SU-DHL-6 (cell line): ENCODE results near the gene HSD3B2.

Experiments
- EZH2phosphoT487 ChIP-seq: fragments of 200-600 bp; sonication (generic), shearing (Covaris generic); conservative IDR thresholded peaks from 2 replicates; pipeline ENCODE4 v1.6.1; 2018; ENCODE audit warnings: mild to moderate bottlenecking, antibody characterized with exemption, low read length, moderate library complexity, mixed read lengths
- TF ChIP-seq, protein P1 (sequence below): fragments of 200-600 bp; sonication (generic); IDR thresholded peaks from one replicate; pipeline ENCODE4 v1.5.1; 2017; ENCODE audit warnings: antibody characterized with exemption, mild to moderate bottlenecking, low read length, moderate library complexity; ENCODE audit not compliant: insufficient read depth, poor library complexity, severe bottlenecking

DNA sequence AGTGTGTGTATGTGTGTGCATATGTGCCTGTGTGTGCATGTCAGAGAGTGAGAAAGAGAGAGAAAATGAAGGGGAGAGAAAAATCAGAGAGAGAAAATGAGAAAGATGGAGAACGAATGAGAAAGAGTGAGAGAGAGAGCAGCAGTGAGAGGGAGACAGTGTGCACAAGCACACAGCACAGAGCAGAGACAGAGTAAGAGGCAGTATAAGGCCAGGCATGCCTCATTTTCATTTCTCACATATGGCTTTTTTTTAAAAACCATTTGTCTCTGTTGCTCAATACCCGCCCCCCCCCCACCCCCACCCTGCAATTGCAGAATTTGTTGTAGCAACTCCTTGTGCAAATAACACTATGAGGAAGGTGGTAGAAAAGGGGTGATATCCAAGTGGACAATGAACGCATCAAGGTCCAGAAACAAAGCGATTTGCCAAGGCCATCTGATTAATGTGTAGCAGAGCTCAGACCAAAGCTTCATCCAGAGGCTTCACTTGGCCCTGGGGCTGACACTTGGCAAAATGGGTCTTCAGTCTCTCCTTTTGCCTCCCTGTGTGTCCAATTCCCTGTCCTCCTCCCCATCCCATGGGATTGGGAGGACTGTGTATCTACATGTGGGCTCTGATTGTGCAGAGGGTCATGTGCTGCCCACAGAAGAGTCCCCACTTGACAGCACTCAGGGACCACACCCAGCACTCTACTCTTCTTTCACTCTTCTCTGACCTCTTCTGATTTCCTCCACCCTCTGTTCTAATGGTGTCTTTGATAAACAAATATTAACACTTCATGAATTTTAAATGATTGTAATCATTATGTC, 53.1 kb downstream of the HSD3B2 start:
- TF ChIP-seq, protein P1, sequence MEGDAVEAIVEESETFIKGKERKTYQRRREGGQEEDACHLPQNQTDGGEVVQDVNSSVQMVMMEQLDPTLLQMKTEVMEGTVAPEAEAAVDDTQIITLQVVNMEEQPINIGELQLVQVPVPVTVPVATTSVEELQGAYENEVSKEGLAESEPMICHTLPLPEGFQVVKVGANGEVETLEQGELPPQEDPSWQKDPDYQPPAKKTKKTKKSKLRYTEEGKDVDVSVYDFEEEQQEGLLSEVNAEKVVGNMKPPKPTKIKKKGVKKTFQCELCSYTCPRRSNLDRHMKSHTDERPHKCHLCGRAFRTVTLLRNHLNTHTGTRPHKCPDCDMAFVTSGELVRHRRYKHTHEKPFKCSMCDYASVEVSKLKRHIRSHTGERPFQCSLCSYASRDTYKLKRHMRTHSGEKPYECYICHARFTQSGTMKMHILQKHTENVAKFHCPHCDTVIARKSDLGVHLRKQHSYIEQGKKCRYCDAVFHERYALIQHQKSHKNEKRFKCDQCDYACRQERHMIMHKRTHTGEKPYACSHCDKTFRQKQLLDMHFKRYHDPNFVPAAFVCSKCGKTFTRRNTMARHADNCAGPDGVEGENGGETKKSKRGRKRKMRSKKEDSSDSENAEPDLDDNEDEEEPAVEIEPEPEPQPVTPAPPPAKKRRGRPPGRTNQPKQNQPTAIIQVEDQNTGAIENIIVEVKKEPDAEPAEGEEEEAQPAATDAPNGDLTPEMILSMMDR: no peak
- no peak for TF ChIP-seq EZH2phosphoT487
